GM18520 (cell line): ENCODE measurements around the gene EMID1.
A peak's percentile ranks its signal among the peaks of the same experiment; 100 is the strongest.

Source experiments
- ATAC-seq: cut with Tn5 transposase; IDR thresholded peaks from one replicate; pipeline ENCODE4 v1.9.1; 2021; ENCODE audit not compliant: unreplicated experiment

Gene EMID1

DNA sequence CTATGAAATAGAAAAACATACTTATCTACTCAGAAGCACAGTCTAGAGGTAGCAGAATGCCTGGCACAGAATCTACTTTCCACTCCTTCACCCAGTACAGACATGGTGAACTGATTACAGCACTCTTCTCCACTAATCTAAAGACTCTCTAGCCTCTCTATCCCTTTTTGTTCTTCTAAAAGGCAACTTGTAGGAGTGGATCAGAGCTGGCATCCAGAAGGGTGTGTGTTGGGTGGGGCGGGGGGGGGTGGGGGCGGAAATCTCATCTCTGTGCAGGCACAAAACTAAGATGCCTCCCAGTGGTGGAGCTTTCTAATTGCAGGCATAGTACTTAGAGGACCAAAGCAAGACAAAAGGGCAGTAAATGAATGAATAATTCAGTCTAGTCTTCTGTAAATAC lies 11.5 kb upstream of the EMID1 start:
- no peak for ATAC-seq

DNA sequence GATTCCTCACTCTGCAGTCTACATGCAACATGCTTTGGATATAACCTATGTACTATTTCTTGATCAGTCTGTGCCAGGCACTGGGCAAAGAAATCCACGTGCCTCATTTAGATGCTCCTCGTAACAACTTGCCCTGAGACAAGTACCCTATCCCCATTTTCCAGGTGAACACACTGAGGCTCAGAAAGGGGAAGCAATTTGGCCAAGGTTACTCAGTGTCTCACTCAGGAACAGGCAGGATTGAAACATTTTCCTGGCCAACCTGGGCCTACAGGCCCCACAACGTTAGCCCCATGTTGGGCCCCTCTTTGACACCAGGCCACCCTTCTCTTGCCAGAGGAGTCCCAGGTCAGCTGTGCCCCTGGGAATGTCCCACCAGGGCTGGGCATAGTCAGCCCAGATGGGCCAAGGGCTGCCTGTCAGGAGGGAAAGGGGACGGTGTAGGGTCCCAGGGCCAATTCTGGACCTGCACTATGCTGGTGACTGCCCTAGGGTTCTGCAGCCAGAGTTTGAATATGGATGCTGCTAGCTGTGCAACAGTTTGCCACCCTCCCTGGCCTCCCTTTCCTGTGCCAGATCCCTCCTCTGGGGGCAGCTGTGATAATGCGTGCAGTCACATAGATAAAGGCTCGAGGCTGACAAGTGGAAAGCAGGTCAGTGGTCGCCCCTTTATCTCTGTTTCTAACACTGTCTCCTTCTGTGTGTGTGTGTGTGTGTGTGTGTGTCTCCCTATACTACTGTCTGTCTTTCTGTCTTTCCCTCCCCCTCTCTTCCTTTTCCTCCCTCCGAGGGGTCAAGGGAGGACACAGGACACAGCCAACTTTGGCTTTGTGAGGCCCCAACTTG lies 10.4 kb upstream of the EMID1 start:
- ATAC-seq = no peak

DNA sequence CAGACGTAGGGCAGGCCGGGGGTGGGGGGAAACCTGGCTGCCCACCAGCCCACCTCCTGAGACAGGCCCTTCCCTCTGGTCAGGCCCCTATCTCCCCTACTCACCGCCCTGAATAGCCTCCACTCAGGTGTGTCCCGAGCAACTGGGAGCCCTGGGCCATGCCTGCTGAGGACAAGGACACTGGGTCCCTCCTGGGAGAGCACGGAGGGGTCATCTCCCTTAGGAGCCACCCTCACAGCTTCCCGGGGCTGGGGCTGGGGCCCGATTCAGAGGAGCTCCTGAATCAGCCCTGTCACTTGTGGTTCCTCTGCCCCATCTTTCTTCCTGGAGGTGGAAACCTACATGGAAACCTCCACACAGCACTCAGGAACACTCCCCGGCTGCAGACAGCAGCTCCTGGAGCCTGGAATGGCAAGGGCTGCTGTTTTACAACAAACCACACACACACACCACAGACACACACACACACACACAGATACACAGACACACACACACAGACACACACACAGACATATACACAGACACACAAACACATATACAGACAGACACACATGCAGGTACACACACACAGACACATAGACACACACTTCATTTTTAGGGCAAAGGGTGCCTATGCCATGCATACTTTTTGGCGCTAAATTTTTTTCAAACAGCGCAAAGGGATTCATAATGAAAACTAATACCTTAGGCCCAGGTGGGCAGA lies 9.6 kb upstream of the EMID1 start:
- ATAC-seq = no peak

DNA sequence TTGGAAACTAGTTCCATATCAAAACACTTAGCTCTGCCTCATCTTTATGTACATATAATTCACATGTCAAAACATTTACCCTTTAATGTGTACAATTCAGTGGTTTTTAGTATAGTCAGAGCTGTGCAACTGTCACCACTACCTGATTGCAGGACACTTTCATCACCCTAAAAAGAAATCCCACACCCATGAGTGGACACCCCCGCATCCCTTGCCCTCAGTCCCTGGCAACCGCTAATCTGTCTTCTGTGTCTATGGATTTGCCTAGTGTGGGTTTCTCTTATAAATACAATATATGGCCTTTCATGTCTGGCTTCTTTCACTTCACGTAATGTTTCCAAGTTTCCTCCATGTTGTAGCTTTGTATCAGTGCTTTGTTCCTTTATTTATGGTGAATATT lies 8.6 kb upstream of the EMID1 start:
- ATAC-seq = no peak

DNA sequence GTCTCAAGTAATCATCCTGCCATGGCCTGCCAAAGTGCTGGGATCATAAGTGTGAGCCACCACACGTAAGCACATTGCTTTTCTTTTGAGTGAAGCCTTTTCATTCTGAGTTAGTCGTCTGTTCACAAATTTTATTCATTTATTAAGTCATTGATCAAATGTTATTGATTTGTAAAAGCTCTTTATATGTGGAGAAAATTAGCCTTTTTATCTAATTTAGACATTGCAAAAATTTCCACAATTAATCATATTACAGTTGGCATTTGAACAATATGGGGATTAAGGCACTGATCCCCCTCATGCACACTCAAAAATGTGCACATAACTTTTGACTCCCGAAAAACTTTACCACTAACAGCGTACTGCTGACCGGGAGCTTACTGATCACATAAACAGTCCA lies 7.5 kb upstream of the EMID1 start:
- no peak for ATAC-seq

DNA sequence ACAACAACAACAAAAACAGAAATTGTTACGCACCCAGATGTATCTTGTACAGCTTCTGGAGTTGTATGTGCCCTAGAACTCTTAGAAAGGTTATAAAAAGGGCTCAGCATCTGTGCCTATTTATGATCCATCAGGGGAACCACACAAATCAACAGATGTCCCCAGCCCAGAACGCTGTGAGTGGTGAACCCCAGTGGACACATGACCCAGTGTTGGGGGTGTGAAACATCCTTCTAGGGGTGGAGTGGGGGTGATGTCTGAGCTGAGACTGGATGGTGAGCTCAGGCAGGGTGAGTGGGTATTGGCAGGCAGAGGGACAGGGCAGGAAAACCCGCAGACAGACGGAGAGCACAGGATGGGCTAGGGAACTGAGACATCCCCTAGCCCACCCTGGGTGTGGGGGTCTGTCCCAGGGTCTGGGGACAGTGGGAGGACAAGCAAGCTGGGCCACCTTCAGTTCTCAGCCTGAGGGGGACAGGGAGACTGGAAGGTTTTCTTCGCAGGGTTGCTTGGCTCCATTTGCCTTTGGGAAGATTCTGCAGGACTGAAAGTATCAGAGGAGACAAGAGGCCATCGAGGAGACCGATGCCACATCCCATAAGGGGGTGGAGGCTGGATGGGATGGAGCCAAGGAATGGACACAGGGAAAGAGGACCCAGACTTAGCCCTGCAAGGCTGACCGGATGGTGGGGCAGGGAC lies 5.8 kb upstream of the EMID1 start:
- no peak for ATAC-seq

DNA sequence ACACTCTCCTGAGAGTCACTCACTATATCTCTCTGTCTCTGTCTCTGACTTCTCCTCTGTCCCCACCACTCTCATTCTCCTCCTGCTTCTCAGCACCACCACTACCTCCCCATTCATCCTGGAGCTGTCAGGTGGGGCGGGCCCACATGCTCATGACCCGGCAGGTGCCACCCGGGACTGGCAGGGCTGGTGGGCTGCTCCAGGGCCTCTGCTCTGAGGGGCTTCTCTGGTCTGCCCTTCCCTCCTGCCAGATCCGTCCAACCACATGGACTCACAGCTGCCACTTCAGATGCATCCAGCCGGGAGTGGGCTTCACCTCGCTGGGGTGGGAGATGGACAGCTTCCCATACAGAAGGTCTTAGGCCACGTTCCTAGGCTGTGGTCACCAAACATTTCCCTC lies 4.8 kb upstream of the EMID1 start:
- no peak for ATAC-seq

DNA sequence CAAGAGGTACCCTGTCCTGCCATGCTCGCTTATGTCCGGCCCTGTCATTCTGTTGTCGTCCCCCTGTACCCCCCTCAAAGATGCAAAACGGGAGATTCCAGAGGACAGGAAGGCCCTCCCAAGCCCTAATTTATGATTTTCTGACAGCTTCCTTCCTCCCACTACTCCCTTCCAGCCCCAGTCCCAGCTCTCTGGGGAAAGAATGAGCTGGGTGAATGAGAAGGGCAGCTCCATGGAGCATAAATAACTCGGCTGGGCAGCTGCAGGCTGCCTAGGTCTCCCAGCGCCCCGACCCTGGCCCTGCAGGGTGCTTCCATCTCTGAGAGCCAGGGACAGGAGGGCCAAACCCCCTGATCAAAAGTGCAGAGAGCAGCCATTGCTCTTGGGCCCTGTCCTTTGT lies 3.9 kb upstream of the EMID1 start:
- no peak for ATAC-seq

DNA sequence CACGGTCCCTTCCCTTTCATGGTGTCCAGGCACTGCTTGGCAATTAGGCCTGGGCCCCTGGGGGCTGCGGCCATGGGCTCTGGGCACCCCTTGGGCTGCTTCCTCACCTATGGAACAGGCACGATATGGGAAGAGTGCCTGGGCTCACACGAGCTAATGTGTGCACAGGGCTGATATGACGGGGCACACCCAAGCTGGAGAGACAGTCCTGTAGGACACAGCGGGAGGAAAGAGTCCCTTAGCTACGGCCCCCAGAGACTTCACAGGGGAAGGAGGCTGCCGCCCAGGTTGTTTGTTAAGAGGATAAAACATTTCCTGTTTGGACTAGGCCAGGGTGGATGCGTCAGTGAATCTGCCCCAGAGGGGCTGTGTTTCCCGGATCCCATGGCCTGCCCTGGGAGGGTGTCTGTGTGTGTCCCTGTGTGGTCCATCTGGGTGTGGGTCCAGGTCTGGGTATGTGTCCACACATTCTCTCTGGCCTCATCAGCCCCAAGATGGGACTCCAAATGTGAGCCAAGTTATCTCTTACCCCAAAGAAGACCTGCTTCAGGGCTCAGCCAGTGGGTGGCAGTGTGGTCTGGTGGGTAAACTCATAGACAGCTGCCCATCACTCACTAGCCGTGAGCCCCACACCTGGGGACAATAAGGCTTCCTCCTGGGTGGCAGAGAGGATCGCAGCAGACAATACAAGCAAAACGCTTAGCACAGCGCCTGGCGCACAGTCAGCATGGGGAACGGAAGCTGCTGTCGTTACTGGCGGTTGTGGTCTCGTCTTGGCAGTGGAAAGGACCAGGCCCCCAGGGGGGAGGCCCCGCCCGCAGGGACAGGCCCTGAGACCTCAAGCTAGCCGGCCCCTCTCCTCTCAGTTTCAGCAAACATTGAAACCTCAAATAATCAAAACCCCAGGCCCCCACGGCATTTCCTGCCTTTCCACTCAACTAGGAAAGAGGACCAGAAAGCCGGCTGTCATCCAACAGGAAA lies 3.2 kb upstream of the EMID1 start:
- ATAC-seq = peak; percentile 51

DNA sequence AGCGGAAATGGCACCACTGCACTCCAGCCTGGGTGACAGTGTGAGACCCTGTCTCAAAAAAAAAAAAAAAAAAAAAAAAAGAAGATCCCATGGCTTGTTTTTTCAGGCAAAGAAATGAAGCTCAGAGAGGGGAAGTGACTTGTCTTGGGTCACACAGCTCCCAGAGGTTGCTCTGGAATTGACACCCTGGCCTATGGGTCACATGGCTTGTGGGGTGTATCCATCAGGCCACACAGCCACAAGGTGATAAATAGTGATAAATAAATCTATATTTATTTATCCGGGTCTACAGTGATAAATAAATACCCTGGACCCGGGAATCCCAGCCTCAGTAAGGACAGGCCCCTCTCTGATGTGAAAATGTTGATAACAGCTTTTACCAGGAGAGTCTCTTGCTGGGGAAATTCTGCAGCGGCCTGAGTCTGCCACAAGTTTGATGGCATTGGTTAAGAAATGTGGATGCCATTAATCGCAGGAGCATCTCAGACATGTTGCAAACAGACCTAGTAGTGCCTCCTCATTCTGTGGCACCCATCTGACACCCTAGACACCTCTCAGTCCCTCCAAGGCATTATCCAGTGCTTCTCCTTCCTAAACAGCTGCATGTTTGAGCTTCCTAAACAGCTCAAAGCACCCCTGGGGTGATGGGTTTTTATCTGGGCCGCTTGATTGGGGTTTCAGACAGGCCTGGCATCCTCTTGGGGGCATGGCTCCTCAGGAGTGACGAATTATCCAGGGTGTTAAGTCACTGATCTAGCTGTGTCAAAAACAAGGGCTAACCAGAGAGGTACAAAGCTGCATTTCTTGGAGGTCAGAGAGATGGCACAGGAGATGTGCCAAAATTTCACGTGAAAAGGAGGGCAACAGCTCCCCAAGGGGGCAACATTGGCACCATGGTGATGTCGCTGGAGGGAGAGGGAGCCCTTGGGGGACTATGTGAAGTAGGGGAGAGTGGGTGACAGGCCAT lies 1.9 kb upstream of the EMID1 start:
- ATAC-seq = no peak

DNA sequence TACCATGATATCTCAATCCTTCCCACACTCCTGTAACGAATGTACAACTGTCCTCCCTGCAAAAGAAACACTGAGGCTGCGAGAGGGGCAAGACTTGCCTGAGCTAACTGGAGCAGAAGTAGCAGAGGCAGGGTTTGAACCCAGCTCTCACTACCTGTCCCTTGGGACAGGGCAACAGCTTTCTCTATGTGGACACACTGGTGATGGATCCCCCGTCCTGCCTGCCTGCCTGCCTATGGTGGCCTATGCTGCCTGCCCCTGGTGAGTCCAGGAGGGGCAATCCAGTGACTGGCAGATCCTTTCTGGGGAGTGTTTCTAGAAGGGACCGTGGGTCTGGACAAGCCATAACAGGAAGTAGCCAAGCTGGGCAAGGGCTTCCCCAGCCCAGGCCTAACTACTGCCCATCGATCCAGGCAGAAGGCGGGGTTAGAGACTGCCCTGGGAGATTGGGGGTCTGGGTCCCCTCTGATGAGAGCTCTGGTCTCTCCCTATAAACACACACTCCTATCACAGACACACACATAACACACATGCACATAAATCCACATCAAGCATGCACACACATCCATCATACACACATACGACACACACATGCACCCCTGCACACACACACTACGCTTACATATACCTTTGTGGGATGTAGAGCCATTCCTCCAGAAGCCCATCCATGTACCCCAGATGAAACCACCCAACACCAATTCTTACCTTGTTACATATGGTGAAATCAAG lies 1.1 kb upstream of the EMID1 start:
- ATAC-seq = no peak

DNA sequence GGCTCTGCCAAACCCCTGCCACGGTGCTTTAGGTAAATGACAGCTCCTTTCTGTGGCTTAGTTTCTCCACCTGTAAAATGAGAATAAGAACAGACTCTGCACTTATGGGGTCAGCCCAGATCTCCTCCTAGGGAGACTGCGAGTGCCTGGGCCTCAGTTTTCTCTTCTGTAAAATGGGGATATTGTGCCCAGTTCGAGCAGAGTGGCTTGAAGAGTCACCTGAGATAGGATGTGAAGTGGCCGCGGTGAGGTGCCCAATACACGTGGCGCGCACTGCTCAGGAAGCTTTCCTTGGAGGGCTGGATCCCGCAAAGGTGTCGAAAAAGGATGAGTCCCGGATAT lies 473 bp upstream of the EMID1 start:
- no peak for ATAC-seq

DNA sequence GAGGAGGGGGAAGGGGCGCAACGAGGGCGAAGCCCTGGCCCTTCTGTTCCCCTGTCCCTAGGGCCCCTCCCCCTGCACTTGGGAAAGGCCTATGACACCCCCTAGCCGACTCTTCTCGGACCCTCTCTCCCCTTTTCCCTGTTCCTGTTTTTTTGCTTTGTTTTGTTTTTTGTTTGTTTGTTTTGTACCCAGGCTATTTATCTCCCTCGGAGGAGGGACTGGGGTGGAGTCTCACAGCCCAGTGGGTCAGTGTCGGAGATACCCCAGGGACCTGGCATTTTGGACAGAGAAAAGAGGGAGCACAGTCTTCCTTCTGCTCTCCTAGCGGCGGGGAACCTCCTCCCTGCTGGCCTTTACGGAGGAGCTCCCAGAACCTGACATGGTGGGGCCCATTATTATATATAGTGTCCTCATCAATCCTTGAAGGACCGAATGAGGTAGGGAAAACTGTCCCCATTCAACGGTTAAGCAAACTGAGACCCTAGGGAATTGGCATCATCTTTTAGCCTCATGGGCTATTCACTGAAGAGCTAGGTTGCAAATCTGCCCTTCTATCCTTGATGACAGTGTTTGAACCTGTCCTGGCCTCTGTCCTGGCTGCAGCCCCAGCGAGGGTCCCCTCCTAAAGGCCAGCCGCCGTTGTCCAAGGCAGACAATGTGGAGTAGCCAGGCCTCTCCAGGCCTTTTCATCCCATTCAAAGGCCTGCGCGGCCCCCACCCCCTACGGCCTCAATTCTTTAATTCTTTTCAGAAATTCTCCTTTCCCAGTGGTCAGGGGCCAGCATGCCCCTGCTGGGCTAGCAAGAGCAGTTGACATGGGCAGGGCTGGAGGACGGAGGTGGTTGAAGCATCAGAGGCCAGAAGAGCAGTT lies 911 bp downstream of the EMID1 start:
- no peak for ATAC-seq

DNA sequence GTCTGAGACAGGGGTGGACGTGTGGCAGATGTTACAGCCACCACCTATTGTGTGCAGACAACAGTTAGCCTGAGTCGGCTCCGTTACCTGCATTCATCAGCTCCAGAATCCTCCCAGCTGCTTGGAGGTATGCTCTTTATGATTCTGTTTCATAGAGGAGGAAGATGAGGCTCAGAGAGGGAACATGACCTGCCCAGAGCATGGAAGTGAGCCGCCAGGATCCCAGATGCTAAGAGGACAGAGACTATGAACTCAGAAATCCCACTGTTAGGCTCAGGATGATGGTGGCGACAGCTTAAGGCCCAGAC lies 1.5 kb downstream of the EMID1 start:
- no peak for ATAC-seq

DNA sequence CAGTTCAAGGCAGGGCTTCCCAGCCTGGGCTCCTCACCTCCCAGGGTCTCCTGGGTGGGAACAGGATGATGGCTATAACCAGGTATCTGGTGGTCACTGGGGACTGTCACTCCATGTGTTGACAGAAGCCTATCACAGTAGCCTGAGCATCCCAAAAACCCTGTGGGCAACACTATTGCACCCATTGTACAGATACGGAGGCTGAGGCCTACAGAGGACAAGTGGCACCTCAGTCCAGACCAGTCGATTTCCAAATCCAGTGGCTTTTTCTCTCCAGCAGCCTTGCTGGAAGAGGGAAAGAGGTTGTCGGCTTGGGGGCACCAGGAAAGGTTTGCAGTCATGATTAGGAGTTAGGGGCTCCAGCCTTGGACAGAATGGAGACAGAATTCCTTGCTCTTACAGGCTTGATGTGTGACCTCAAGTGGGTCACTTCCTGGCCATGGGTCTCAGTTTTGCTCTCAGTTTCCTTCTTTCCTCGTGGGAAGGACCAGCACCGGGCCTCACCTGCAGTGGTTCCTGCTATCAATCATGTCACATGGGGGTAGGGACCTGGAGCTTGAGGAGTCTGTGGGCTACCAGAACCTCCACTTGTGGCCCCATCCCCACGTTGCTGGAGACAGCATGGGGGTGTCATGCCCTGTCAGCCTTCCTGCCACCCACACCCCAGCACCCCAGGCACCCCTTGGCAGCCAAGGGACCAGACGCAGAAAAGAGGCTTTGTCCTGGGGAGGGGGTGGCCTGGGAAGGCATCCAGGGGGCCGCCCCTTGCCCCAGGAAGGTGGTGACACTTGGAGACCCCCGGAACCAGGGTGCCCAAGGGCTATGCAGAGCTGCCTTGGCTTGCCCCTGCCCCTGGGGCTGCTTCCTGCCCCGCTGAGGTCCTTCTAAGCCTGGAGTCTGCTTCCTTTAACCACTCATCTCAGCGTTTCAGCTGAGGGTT lies 2.1 kb downstream of the EMID1 start:
- no peak for ATAC-seq

DNA sequence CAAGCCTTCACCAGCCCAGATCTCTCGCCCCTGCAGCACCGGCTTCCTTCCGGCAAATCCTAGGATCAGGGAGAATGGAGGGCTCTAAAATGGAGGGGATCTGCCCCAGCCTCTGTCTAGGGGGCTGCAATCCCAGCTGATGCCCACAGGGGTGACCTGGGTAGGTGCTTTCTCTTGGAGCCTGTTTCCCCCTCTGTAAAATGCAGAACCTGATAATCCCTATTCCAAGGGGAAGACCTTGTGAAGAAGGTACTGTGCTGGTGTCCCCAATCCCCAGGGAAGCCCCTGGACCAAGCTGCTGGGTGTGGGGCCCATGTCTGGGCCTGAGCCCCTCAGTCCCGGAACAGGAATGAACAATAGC lies 2.8 kb downstream of the EMID1 start:
- ATAC-seq = no peak

DNA sequence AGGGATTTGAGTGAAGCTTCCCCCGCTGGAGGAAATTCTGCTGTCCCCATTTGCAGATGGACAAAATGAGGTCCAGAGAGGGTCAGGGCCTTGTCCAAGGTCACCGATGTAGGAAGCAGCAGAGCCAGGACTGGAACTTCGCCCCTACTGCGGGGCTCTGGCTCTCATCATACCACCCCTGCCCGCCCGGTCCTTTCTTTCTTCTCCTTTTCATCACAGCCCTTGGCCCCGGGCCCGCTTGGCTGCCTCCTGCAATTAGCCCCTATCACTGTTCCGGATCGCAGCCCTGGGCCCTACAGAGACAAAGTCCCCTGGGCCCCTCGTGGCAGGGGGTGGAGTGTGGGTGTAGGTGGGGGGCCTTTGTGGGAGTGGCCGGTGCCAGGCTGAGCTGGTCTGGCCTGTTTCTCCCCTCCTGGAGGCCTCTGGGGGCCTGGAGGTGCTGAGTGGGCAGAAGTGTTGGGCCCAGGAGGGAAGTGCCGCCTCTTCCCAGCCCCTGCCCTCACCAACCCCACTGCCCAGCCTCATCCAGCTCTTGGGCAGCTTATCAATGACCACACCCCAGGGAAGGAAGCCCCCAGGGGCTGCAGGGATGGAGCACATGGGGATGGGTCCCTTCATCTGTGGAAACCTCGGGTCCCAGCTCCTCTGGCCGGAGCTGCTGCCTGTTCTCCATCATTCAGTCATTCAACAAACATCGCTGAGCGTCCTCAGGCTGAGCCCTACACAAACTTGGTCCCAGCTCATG lies 3.4 kb downstream of the EMID1 start:
- ATAC-seq = no peak
